ENCODE results near the gene KLHL9.
"Not testable (repeated sequence)": the region's sequence is repeated elsewhere in the genome, so short reads cannot be mapped to it uniquely, and the experiment has no call there.

KLHL9 gene, protein sequence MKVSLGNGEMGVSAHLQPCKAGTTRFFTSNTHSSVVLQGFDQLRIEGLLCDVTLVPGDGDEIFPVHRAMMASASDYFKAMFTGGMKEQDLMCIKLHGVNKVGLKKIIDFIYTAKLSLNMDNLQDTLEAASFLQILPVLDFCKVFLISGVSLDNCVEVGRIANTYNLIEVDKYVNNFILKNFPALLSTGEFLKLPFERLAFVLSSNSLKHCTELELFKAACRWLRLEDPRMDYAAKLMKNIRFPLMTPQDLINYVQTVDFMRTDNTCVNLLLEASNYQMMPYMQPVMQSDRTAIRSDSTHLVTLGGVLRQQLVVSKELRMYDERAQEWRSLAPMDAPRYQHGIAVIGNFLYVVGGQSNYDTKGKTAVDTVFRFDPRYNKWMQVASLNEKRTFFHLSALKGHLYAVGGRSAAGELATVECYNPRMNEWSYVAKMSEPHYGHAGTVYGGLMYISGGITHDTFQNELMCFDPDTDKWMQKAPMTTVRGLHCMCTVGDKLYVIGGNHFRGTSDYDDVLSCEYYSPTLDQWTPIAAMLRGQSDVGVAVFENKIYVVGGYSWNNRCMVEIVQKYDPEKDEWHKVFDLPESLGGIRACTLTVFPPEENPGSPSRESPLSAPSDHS

DNA sequence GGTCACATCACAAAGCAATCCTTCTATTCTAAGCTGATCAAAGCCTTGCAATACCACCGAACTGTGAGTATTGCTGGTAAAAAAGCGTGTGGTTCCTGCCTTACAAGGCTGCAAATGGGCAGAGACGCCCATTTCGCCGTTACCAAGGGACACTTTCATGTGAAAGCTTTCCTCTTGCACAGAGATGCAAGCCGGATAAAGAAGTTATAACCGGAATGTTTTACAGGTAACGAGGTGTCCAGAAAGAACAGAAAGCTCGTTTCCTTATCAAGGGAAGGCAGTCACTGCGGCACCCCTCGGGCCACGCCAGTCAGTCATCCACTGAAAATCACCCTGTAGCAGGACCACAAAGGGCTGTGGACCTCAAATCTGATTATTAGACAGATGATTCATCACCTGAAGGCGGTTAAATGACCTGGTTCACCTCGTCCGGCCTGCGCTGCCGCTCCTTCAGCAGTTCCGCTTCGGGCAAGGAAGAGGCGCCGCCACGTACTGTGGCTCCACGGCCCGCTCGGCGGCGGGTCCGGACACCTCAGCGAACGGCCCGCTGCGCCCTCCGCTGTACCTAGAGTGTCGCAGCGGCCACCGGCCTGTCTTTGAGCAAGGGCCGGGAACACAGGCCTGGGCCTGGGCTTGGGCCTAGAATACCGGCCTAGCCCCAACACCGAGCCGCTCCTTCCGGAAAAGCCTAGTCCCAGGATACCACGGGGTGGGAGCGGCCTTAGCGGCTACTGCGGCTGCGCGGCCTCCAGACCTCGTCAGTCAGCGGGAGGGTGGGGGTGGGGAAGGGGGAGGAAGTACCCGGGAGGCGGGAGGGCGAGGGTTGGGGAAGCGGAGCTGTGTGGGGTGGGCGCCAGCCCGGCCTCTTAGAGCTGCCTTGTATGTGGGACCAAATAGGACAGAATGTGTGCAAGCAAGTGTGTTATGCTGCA lies at the start of gene KLHL9:
TSS of gene KLHL9 (minus strand) at position 704 of the 932 bp plus-strand sequence. CDS start at position 159, 545 bp downstream.
- DNase-seq (ENCODE audit: low read depth in 2 of 2) = peak; percentile 77

DNA sequence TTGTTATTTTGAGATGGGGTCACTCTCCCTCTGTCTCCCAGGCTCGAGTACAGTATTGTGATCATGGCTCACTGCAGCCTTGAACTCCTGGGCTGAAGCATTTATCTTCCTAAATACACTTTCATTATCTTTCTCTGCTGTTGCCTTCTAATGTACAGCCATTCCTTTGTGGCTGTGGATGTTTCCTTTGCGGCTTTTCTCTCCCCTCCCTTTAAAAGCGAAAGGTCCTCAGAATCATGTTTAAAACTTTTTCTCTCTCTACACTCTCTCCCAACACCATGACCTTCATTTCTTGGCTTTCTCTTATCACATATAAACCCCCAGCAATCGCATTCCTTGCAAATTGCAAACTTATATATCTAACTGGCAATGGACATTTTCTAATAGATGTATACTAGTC lies 48.4 kb upstream of the KLHL9 start:
- DNase-seq (ENCODE audit: low read depth in 2 of 2) = no peak

GRCh38 chr9:21381448-21382339 lies 46.5 kb upstream of the KLHL9 start:
- no peak for DNase-seq (ENCODE audit: low read depth in 2 of 2)

GRCh38 chr9:21371467-21371866 lies 36.3 kb upstream of the KLHL9 start:
- DNase-seq (ENCODE audit: low read depth in 2 of 2) = not testable (repeated sequence)

GRCh38 chr9:21367957-21368356 lies 32.8 kb upstream of the KLHL9 start, which contains the start of gene IFNA13:
Gene IFNA13 (minus strand): TSS chr9:21368057. CDS start chr9:21368010, 47 bp downstream.
- no peak for DNase-seq (ENCODE audit: low read depth in 2 of 2)

GRCh38 chr9:21367169-21367568 lies 32.0 kb upstream of the KLHL9 start:
- not testable (repeated sequence) for DNase-seq (ENCODE audit: low read depth in 2 of 2)

DNA sequence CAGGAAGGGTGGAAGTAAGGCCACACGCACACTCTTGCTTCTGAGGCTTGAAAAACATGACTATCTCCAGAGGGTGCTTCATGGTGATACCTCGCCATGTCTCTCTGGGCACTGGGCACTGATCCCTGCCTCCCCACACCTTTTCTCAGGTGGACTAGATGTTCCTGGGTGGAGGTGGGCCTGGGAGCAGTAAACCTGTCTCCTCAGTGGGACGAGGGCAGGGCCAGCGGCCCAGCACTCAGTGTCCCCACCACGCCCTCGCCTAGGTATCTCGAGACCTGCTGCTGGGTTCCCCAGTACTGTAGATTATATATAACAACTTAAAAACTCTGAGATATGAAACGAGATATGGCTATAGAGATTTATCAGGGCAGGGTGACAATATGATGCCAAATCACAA lies 27.1 kb upstream of the KLHL9 start:
- no peak for DNase-seq (ENCODE audit: low read depth in 2 of 2)

GRCh38 chr9:21357479-21358460 lies 22.6 kb upstream of the KLHL9 start:
- no peak for DNase-seq (ENCODE audit: low read depth in 2 of 2)

DNA sequence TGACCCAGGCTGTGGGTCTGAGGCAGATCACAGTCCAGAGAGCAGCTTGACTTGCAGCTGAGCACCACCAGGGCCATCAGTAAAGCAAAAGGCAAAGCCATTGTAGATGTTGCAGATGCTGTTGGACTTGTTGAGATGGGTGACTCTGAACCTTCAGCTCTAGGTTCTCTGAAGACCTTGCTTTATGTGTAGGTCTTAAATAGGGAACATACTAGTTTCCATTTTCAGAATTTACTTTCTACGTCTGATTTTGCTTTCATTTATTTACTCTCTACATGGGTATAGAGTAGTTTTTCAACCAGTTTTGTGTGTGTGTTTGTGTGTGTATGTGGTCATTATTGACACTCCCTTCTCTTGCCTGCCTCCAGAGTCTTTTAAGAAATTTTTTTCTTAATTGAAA lies 15.6 kb upstream of the KLHL9 start, which contains the start of gene IFNA6:
TSS of gene IFNA6 (minus strand) at position 101 of the 400 bp plus-strand sequence. CDS start at position 101, 0 bp downstream.
- no peak for DNase-seq (ENCODE audit: low read depth in 2 of 2)

GRCh38 chr9:21348430-21348970 lies 13.3 kb upstream of the KLHL9 start:
- no peak for DNase-seq (ENCODE audit: low read depth in 2 of 2)

- DNase-seq (ENCODE audit: low read depth in 2 of 2) = no peak
Measured at GRCh38 chr9:21340735-21341134, 5.5 kb upstream of the KLHL9 start.

DNA sequence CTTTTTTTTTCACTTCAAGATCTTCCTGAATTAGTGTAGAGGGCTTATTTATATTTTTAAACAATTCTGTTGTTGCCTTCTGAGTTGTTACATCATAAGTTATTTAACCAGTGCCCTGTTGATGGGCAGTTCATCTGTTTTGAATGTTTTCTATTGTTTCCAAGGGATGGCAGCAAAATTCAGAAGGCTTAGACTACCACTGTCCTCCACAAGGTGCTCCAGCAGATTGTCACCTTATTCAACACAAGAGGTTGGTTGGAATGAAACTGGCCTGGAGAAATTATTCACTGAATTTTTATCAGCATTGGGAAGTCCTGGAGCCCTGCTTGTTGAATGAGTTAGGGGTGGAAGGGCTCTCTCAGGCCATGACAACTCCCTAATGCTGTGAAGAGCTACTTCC lies 1.3 kb upstream of the KLHL9 start:
- DNase-seq (ENCODE audit: low read depth in 2 of 2) = no peak

DNA sequence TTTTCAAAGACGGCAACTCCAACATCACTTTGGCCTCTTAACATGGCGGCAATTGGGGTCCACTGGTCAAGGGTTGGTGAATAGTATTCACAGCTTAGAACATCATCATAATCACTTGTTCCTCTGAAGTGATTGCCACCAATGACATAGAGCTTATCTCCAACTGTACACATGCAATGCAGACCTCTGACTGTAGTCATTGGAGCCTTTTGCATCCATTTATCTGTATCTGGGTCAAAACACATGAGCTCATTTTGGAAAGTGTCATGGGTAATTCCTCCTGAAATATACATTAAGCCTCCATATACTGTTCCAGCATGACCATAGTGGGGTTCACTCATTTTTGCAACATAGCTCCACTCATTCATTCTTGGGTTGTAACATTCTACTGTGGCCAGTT lies 2.0 kb downstream of the KLHL9 start:
- no peak for DNase-seq (ENCODE audit: low read depth in 2 of 2)

- no peak for DNase-seq (ENCODE audit: low read depth in 2 of 2)
Measured at GRCh38 chr9:21331676-21332402, 3.4 kb downstream of the KLHL9 start.

DNA sequence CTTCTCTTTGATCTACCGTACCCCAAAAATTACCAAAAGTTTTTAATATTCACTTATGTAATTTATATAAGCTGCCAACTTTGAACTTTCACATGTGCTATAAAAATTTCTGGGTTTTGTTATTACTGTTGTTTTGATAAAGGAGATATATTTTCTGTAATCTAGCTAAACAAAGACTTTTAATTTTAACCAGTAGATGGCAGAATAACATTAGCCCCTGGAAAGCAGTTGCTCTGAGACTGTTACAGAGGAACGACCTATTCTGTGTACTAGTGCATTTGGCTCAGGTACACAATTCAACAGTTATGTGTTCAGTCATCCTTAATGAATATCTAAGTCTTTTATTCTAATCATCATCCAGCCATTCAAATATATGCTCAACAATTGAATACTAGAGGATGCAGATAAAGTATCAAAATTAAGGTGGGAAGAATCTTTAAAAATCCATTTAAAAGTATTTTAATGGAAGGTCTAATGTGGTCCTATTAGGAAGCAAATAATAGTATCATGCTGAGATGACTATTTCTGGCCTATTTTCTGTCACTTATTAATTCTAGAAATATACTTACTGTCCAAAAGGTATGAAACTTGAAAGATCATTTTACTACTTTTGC lies 8.6 kb downstream of the KLHL9 start:
- DNase-seq (ENCODE audit: low read depth in 2 of 2) = no peak

DNA sequence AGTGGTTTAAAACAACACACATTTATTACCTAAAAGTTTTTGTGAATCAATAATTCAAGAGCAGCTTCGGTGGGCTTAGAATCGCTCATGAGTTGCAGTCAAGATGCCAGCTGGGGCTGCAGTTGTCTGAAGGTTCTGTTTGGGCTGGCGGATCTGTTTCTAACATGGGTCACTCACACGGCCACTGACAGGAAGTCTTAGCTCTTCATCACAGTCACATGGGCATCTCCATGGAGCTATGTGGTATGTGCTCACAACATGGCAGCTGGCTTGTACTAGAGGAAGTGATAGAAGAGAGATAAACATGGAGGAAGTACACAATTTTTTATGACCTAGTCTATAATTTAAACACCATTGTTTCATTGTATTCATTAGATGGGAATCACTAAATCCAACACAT lies 11.2 kb downstream of the KLHL9 start:
- DNase-seq (ENCODE audit: low read depth in 2 of 2) = no peak

DNA sequence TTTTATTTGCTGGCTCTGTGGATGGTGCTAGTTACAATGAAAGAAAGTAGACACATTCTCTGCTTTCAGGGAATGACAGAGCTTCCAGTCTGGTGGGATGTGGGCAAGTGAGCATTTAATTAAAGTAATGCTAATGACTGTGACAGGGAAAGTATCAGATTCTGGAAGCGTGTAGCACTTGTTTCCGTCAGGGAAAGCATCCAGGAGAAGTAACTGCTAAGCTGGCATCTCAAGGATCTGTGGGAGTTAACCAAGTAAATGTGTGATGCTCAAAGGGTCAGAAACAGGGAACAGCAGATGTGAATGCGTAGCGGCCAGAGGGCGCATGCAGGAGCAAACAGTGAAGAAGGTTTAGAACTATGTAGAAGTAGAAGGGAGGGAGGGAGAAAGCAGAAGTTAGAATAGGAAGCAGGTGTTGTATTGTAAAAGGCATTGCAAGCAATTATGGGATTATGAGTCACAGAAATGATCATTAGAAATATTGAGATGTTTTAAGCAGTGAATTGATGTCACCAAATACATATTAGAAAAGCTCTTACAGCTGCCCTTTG lies 12.2 kb downstream of the KLHL9 start:
- no peak for DNase-seq (ENCODE audit: low read depth in 2 of 2)

- DNase-seq (ENCODE audit: low read depth in 2 of 2) = no peak
Measured at GRCh38 chr9:21320465-21320864, 14.7 kb downstream of the KLHL9 start.
